IMR-90 (cell line): ENCODE measurements around the gene ADGRB3. TPM values are rescaled to one million over a fixed set of nuclear protein-coding genes. Genes with fewer than 3 reads are reported as not detected.

Source experiments
- ATAC-seq: fragments of 200-7000 bp; cut with Tn5 transposase; 2 replicates; pipeline ENCODE4 v1.9.1; 2020; ENCODE audit warnings: low read depth, mild to moderate bottlenecking, moderate library complexity
- BruUV-seq: library from RNA; stranded (reverse); fragments of 400-500 nt; replicated peaks from 2 replicates; lab custom pipeline; 2021; lab: Mats Ljungman, UMichigan
- CTCF ChIA-PET: fragments of 300-600 bp; formaldehyde crosslinking; extraction: SDS; loops from one replicate; lab custom pipeline; 2021; ENCODE audit warnings: antibody characterized with exemption; lab: Yijun Ruan, JAX
- POLR2A ChIA-PET: fragments of 300-600 bp; sonication (Branson Sonifier 250); formaldehyde crosslinking; loops from one replicate; lab custom pipeline; 2022; ENCODE audit warnings: antibody characterized with exemption; ENCODE audit not compliant: unreplicated experiment; lab: Charles Lee
- DNase-seq: peaks from one replicate; pipeline ENCODE4 v3.0.0; 2013
- H2AFZ ChIP-seq: replicated peaks from 2 replicates; pipeline ENCODE3; 2013; ENCODE audit warnings: low read length, mild to moderate bottlenecking; ENCODE audit not compliant: poor library complexity
- H2AK5ac ChIP-seq: 2 replicates; pipeline ENCODE4 v1.6.1; 2013; ENCODE audit warnings: low read depth, low read length, inconsistent platforms
- H2AK9ac ChIP-seq: replicated peaks from 2 replicates; pipeline ENCODE3; 2013; ENCODE audit warnings: mild to moderate bottlenecking, low read depth, low read length, moderate library complexity; ENCODE audit not compliant: poor library complexity
- H2BK120ac ChIP-seq: 2 replicates; pipeline ENCODE4 v1.6.1; 2013; ENCODE audit warnings: low read depth, low read length, inconsistent platforms
- H2BK15ac ChIP-seq: 3 replicates; pipeline ENCODE4 v1.6.1; 2013; ENCODE audit warnings: low read depth, low read length, inconsistent platforms
- H2BK20ac ChIP-seq: 2 replicates; pipeline ENCODE4 v1.6.1; 2013; ENCODE audit warnings: low read depth, mild to moderate bottlenecking, inconsistent platforms, low read length, moderate library complexity
- H2BK5ac ChIP-seq: 2 replicates; pipeline ENCODE4 v1.6.1; 2013; ENCODE audit warnings: mild to moderate bottlenecking, low read depth, low read length, inconsistent platforms; ENCODE audit not compliant: poor library complexity, severe bottlenecking
- H3K14ac ChIP-seq: replicated peaks from 2 replicates; pipeline ENCODE4 v1.6.1; 2013; ENCODE audit warnings: low read depth, low read length, inconsistent platforms
- H3K18ac ChIP-seq: 2 replicates; pipeline ENCODE4 v1.6.1; 2013; ENCODE audit warnings: low read depth, low read length, control low read depth
- H3K23ac ChIP-seq: 2 replicates; pipeline ENCODE4 v1.6.1; 2013; ENCODE audit warnings: low read depth, low read length, inconsistent platforms
- H3K27ac ChIP-seq: 2 replicates; pipeline ENCODE4 v1.5.1; 2013; ENCODE audit warnings: mild to moderate bottlenecking, control low read depth, low read length; ENCODE audit not compliant: insufficient read depth
- H3K27me3 ChIP-seq: 2 replicates; pipeline ENCODE4 v1.6.1; 2013; ENCODE audit warnings: low read length; ENCODE audit not compliant: control insufficient read depth, insufficient read depth
- H3K36me3 ChIP-seq: 2 replicates; pipeline ENCODE4 v1.6.1; 2013; ENCODE audit warnings: low read length, mixed read lengths; ENCODE audit not compliant: control insufficient read depth, insufficient read depth
- H3K4ac ChIP-seq: 2 replicates; pipeline ENCODE4 v1.6.1; 2013; ENCODE audit warnings: low read depth, low read length, inconsistent platforms
- H3K4me1 ChIP-seq: 2 replicates; pipeline ENCODE4 v1.6.1; 2013; ENCODE audit warnings: low read length, mixed read lengths; ENCODE audit not compliant: control insufficient read depth, insufficient read depth
- H3K4me2 ChIP-seq: 2 replicates; pipeline ENCODE4 v1.6.1; 2013; ENCODE audit warnings: low read depth, mild to moderate bottlenecking, control low read depth, low read length, moderate library complexity
- H3K4me3 ChIP-seq: 2 replicates; pipeline ENCODE4 v1.5.1; 2013; ENCODE audit warnings: low read depth, mild to moderate bottlenecking, control low read depth, low read length, moderate library complexity; ENCODE audit not compliant: insufficient read depth
- H3K56ac ChIP-seq: 2 replicates; pipeline ENCODE4 v1.6.1; 2013; ENCODE audit warnings: low read length, inconsistent platforms; ENCODE audit not compliant: insufficient read depth; ENCODE audit errors: extremely low read depth
- H3K79me1 ChIP-seq, 2 experiments: 2 replicates each; pipeline ENCODE4 v1.6.1; 2013; ENCODE audit warnings: low read length in 2 of 2, inconsistent platforms in 1 of 2, low read depth in 1 of 2
- H3K9ac ChIP-seq: 2 replicates; pipeline ENCODE4 v1.6.1; 2013; ENCODE audit warnings: low read depth, low read length, control low read depth
- H3K9me1 ChIP-seq: 2 replicates; pipeline ENCODE4 v1.6.1; 2013; ENCODE audit warnings: low read length, inconsistent platforms; ENCODE audit not compliant: insufficient read depth
- H3K9me3 ChIP-seq: 2 replicates; pipeline ENCODE4 v1.6.1; 2013; ENCODE audit warnings: low read length; ENCODE audit not compliant: control insufficient read depth, insufficient read depth
- H4K20me1 ChIP-seq: 2 replicates; pipeline ENCODE4 v1.6.1; 2013; ENCODE audit warnings: low read length, inconsistent platforms; ENCODE audit not compliant: insufficient read depth
- H4K5ac ChIP-seq: 2 replicates; pipeline ENCODE4 v1.6.1; 2013; ENCODE audit warnings: mild to moderate bottlenecking, low read depth, low read length, control low read depth
- H4K8ac ChIP-seq, 2 experiments: 2 replicates each; pipeline ENCODE4 v1.6.1; 2013; ENCODE audit warnings: low read depth in 2 of 2, low read length in 2 of 2, control low read depth in 1 of 2, inconsistent platforms in 1 of 2
- H4K91ac ChIP-seq: 2 replicates; pipeline ENCODE4 v1.6.1; 2013; ENCODE audit warnings: low read depth, low read length, inconsistent platforms; ENCODE audit not compliant: insufficient read depth
- BHLHE40 ChIP-seq: fragments of 150-350 bp; IDR thresholded peaks from 2 replicates; pipeline ENCODE4 v1.6.1; 2016; ENCODE audit warnings: mild to moderate bottlenecking, low read depth, low read length
- CEBPB ChIP-seq: IDR thresholded peaks from 2 replicates; pipeline ENCODE4 v1.6.1; 2012; ENCODE audit warnings: low read depth, low read length, improper control_type of control experiment
- CHD1 ChIP-seq: IDR thresholded peaks from 2 replicates; pipeline ENCODE4 v1.6.1; 2012; ENCODE audit warnings: low read depth, low read length, improper control_type of control experiment
- CTCF ChIP-seq: conservative IDR thresholded peaks from 2 replicates; pipeline ENCODE4 v1.5.1; 2012; ENCODE audit warnings: mild to moderate bottlenecking, low read depth, low read length, improper control_type of control experiment
- FOS ChIP-seq: fragments of 150-350 bp; IDR thresholded peaks from 2 replicates; pipeline ENCODE4 v1.6.1; 2016; ENCODE audit warnings: low read depth, low read length
- MAFK ChIP-seq: IDR thresholded peaks from 2 replicates; pipeline ENCODE4 v1.6.1; 2012; ENCODE audit warnings: low read depth, low read length, improper control_type of control experiment
- MAZ ChIP-seq: IDR thresholded peaks from 2 replicates; pipeline ENCODE4 v1.6.1; 2012; ENCODE audit warnings: low read depth, mild to moderate bottlenecking, low read length, improper control_type of control experiment, moderate library complexity, borderline replicate concordance
- MXI1 ChIP-seq: IDR thresholded peaks from 2 replicates; pipeline ENCODE4 v1.6.1; 2012; ENCODE audit warnings: low read depth, mild to moderate bottlenecking, low read length, moderate library complexity, borderline replicate concordance
- NFE2L2 ChIP-seq: fragments of 150-350 bp; IDR thresholded peaks from 2 replicates; pipeline ENCODE4 v1.6.1; 2016; ENCODE audit warnings: low read depth, mild to moderate bottlenecking, low read length
- POLR2A ChIP-seq: IDR thresholded peaks from 2 replicates; pipeline ENCODE4 v1.6.1; 2012; ENCODE audit warnings: mild to moderate bottlenecking, low read depth, low read length
- RAD21 ChIP-seq: IDR thresholded peaks from 2 replicates; pipeline ENCODE4 v1.6.1; 2012; ENCODE audit warnings: low read length, improper control_type of control experiment
- RCOR1 ChIP-seq: IDR thresholded peaks from 2 replicates; pipeline ENCODE4 v1.6.1; 2012; ENCODE audit warnings: mild to moderate bottlenecking, low read length, improper control_type of control experiment; ENCODE audit not compliant: insufficient replicate concordance
- RFX5 ChIP-seq: IDR thresholded peaks from 2 replicates; pipeline ENCODE4 v1.8.0; 2012; ENCODE audit warnings: low read depth, mild to moderate bottlenecking, low read length, moderate library complexity
- SMC3 ChIP-seq: fragments of 150-350 bp; IDR thresholded peaks from 2 replicates; pipeline ENCODE4 v1.6.1; 2016; ENCODE audit warnings: low read depth, mild to moderate bottlenecking, antibody characterized with exemption, low read length, moderate library complexity
- WGBS, 2 experiments: methylation state at CpG; one replicate each; pipeline versions ENCODE4 v1.1.5 to v1.1.7; 2013; ENCODE audit warnings: missing lambda C conversion rate in 2 of 2; ENCODE audit not compliant: insufficient read length in 1 of 2; ENCODE audit errors: extremely low coverage in 2 of 2; 5-methylcytosine and 5-hydroxymethylcytosine counted together
- dilution Hi-C: fragments of 300-500 bp; cut with HindIII; formaldehyde crosslinking; loops from one replicate; pipeline ENCODE4 v1.14.3; 2018; ENCODE audit warnings: low sequenced_read_pairs; ENCODE audit not compliant: unreplicated experiment
- in situ Hi-C: fragments of 300-500 bp; cut with MboI; formaldehyde crosslinking; loops from 3 replicates; pipeline ENCODE4 v1.14.3; 2019; ENCODE audit warnings: low sequenced_read_pairs, inconsistent platforms, mixed read lengths
- intact Hi-C: fragments of 100-400 bp; cut with micrococcal nuclease; formaldehyde crosslinking; loops from 2 replicates; pipeline ENCODE4 v1.10.0; 2022
- polyA plus RNA-seq, 3 experiments: library from polyadenylated mRNA; depleted of rRNA; stranded (reverse); fragments of >200 nt; gene quantifications; 2 replicates each; pipeline ENCODE4 v1.2.3, GENCODE V29; 2012; ENCODE audit warnings: low replicate concordance in 1 of 3
- total RNA-seq: library from RNA; depleted of rRNA; stranded (reverse); fragments of >200 nt; gene quantifications from 2 replicates; pipeline ENCODE4 v1.2.3, GENCODE V29; 2012
- TF ChIP-seq, protein P1 (sequence below): fragments of 150-350 bp; IDR thresholded peaks from 2 replicates; pipeline ENCODE4 v1.6.1; 2016; ENCODE audit warnings: low read depth, mild to moderate bottlenecking, low read length, moderate library complexity, borderline replicate concordance
- TF ChIP-seq, protein P2 (sequence below): fragments of 150-350 bp; IDR thresholded peaks from 2 replicates; pipeline ENCODE4 v1.6.1; 2017; ENCODE audit warnings: mild to moderate bottlenecking, antibody characterized with exemption, low read length, low read depth

Gene ADGRB3
- total and polyA plus RNA-seq, 2 of the 4 experiments (the other 2 are of a cell fraction): not detected

- no peak overlapping the region for H2BK15ac ChIP-seq
- H2AK9ac ChIP-seq: no peak overlapping the region
- intact Hi-C loops (no loop called here), in situ Hi-C loops (no loop called here), dilution Hi-C loops (no loop called here)
- H3K23ac ChIP-seq: no peak overlapping the region
- H4K8ac ChIP-seq: no peak overlapping the region
- no peaks in the 10 kb centered on the region for H4K20me1 ChIP-seq
- no peaks in the 10 kb centered on the region for H3K9me1 ChIP-seq
- H3K36me3 ChIP-seq: no peaks in the 10 kb centered on the region
- no TSS peak for BruUV-seq
- H4K91ac ChIP-seq: no peak overlapping the region
- ATAC-seq: no peak
- no peak overlapping the region for H2AK5ac ChIP-seq
- H3K56ac ChIP-seq: no peak overlapping the region
- no peak overlapping the region for H2BK120ac ChIP-seq
- DNase-seq: no peak
- no peak overlapping the region for H2BK20ac ChIP-seq
- CTCF ChIA-PET: no interaction called here
- no peak overlapping the region for H3K27ac ChIP-seq
- TF ChIP-seq FOS (no peak), BHLHE40 (no peak), SMC3 (no peak), RFX5 (no peak), MAFK (no peak), CEBPB (no peak), CTCF (no peak), MXI1 (no peak), POLR2A (no peak), RCOR1 (no peak), CHD1 (no peak), MAZ (no peak), NFE2L2 (no peak), RAD21 (no peak)
- TF ChIP-seq, protein P1, sequence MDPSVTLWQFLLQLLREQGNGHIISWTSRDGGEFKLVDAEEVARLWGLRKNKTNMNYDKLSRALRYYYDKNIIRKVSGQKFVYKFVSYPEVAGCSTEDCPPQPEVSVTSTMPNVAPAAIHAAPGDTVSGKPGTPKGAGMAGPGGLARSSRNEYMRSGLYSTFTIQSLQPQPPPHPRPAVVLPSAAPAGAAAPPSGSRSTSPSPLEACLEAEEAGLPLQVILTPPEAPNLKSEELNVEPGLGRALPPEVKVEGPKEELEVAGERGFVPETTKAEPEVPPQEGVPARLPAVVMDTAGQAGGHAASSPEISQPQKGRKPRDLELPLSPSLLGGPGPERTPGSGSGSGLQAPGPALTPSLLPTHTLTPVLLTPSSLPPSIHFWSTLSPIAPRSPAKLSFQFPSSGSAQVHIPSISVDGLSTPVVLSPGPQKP: no peak
- TF ChIP-seq, protein P2, sequence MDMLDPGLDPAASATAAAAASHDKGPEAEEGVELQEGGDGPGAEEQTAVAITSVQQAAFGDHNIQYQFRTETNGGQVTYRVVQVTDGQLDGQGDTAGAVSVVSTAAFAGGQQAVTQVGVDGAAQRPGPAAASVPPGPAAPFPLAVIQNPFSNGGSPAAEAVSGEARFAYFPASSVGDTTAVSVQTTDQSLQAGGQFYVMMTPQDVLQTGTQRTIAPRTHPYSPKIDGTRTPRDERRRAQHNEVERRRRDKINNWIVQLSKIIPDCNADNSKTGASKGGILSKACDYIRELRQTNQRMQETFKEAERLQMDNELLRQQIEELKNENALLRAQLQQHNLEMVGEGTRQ: no peak
- no peak overlapping the region for H3K4me3 ChIP-seq
- no CpG with 5 or more reads among the region's 1 CpG for WGBS, 2 experiments
- H4K5ac ChIP-seq: no peak overlapping the region
- H3K4me1 ChIP-seq: no peaks in the 10 kb centered on the region
- H3K79me1 ChIP-seq: no peaks in the 10 kb centered on the region
- no peak overlapping the region for H2BK5ac ChIP-seq
- no peak overlapping the region for H3K4me2 ChIP-seq
- no peak overlapping the region for H3K14ac ChIP-seq
- H3K4ac ChIP-seq: no peak overlapping the region
- H3K27me3 ChIP-seq: no peaks in the 10 kb centered on the region
- no peaks in the 10 kb centered on the region for H3K9me3 ChIP-seq
- no peak overlapping the region for H2AFZ ChIP-seq
- POLR2A ChIA-PET: no interaction called here
- no peak overlapping the region for H3K9ac ChIP-seq
- H3K18ac ChIP-seq: no peak overlapping the region
Observed at GRCh38 chr6:69314001-69314400, 678.9 kb downstream of the ADGRB3 start.
